GM18517 (cell line): ENCODE measurements around the gene PPP4R4.
"Not testable (repeated sequence)": the region's sequence is repeated elsewhere in the genome, so short reads cannot be mapped to it uniquely, and the experiment has no call there.

Experiments used
- ATAC-seq: cut with Tn5 transposase; IDR thresholded peaks from one replicate; pipeline ENCODE4 v1.9.1; 2021; ENCODE audit warnings: mild to moderate bottlenecking, moderate library complexity; ENCODE audit not compliant: unreplicated experiment

Gene PPP4R4

DNA sequence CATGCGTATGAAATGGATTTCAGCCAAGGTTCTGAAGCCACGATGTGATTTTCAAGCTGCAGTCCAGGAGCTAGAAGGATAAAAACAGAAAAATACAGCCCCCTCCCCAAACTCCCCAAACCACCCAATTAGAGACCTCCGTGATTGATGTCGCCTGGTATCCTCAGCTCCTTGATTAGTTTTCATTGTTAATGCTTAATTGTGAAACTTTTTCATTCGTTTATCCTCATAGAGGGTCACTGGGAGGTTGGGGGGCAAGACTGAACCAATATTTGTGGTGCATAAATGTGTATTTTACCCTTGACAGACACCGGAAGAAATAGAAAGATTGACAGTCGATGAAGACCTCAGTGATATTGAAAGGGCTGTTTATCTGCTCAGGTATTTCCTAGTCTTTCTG is 1.6 kb downstream of the PPP4R4 start:
- ATAC-seq, result no peak

DNA sequence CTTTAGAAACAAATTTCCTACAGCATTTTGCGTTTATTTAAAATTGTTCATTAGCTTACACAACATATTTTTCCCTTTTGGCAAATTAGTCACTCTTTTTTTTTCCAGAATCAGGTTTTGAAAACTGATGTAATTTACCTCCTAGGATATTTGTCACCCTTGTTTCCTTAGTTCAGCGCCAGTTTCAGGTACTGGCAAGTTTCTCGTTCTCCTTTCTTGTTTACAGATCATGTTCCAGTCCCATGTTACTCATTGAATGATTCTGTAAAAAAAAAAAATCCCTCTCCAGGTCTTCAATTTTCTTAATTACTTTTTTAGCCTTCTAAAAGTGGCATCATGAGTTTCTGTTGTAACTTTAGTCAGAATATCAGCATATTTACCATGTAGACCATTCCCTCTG is 2.7 kb downstream of the PPP4R4 start:
- ATAC-seq, result no peak

DNA sequence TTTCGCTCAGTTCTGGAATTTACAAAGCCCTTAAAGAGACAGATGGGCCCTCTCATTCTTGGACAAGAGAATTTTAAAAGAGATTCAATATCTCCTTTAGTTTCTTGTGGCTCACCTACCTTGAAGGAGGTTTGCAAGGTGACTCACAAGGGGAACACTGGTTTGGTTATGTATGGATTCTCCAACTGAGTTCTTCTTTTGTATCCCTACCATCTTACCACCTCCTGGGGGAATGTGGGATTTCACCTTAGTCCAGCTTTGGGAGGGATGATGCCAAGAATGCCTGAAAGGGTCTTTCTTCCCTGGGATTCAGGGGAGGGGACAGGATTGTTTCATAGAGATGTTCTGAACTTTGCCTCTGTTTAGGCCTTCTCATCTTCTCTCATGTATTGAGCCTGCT is 3.7 kb downstream of the PPP4R4 start:
- ATAC-seq, result no peak

DNA sequence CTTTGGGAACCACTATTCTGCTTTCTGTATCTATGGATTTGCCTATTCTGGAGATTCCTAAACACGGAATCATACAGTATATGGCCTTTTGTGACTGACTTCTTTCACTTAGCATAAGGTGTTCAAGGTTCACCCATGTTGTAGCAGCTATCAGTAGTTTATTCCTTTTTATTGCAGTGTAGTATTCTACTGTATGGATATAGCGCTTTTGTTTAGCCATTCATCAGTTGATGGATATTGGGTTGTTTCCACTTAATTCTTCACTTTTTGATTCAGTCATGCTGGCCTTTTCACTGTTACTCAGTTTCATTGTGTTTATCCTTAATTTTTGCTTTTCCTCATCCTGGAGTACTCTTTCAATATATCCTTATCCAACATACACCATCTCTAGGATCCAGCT is 5.1 kb downstream of the PPP4R4 start:
- no peak for ATAC-seq

DNA sequence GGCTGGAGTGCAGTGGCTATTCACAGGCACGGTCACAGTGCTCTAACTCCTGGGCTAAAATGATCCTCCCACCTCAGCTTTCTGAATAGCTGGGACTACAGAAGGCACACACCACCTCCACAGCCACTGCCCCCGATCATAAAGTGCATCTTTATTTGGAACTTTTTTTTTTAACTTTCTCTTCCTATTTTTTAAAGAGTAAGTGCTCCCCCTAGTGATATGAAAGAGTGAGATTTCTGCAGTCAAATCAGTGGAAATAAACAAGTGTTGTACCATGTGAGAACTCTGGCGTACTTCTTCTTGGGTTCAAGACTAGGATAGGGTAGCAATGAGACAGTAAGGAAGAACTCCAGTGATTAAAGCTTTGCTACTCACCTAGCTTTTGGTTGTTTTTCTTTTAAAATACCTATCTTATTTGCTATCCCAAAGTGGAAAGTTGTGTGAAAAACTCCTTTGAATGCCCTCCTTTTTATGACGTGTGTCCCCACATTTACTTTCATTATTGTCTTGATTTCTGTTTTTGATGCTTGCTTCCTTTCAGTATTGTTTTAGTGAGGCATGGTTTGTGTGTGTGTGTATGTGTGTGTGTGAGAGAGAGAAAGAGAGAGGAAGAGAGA is 6.6 kb downstream of the PPP4R4 start:
- peak; percentile 72 for ATAC-seq

DNA sequence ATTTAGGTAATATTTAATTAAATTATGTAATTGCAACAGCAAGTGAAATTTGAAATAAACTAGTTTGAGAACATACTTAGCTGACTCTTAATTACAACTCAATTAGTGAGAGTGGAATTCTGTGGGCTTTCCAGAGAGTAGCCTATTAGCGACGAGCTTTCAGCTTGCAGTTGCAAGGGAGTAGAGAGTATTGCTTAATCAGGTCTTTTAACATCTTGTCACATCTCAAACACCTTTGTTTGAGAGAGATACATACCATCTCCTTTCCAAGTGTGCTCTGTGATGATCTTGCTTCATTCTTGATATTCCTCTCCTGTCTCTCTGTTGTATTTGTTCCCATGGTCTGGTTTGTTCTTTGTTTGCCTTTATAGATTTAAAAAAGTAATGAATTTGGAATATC is 7.7 kb downstream of the PPP4R4 start:
- ATAC-seq, result no peak

DNA sequence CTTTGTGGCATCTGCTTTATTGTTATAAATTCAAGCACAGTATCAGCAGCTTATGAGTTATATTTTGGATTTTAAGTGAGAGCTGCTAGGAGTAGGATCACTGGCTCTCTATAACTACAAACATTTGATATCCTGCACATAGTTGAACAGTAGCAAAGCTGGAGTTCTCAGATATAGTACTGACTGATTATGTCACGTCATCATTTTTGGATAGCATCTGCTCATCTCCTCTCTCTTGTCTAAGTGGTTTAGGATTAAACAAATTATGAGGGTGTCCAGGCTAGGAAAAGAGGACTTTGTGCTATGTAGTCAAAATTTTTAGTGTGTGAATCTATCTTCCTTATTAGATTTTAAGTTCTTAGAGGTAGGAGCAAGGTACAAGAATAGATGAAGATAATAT is 18.4 kb downstream of the PPP4R4 start:
- no peak for ATAC-seq

DNA sequence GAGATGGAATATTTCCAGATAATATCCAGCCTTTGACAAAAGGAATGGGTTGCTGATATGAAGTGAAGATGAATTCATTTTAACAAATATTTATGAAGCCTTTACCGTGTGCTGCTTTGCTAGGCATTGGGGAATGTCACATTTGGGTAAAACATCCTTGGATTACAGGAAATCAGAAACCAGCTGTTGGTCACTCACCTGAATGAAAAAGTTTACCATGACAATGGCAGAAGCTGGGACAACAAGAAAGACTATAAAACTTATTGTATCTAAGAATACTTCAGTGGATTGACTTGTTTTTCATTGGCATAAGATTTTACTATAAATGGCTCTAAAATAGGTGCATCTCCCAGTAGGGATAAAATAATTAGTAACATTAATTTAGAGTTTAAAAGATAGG is 19.7 kb downstream of the PPP4R4 start:
- ATAC-seq, result no peak

DNA sequence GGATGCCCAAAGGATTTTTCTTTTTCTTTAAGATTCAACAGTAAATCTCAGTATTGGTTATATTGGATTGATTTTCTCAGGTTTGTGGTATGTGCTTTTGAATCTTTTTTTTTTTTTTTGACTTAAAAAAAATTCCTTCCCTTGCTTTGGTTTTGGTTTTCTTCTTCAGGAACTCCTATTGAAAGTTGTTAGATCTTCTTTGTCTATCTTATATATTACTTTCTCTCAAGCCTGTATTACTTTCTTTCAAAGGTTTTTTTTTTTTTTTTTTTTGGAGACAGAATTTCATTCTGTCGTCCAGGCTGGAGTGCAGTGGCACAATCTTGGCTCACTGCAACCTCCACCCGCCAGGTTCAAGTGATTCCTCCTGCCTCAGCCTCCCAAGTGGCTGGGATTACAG is 21.9 kb downstream of the PPP4R4 start:
- ATAC-seq, result no peak

DNA sequence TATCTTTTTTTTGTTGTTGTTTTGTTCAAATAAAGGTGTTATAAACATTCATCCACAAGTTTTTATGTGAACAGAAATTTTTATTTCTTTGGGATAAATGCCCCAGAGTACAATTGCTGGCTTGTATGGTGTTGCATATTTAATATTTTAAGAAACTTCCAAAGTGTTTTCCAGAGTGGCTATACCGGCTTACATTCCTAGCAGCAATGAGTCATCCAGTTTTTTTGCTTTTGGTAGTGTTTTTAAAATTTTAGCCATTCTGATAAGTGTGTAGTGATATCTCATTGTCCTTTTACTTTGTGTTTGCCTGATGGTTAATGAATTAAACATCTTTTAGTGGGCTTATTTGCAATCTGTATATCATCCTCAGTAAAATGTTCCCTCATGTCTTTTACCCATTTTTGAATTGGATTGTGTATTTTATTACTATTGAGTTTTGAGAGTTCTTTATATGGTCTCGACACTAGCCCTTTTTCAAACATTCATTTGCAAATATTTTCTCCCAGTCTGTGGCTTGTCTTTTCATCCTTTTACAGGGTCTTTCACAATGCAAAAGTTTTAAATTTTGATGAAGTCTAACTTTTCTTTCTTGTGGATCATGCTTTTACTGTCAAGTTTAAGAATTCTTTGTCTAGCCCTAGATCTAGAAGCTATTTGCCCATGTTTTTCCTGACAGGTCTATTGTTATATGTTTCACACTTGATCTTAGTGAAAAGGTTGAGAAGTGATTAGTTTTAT is 29.5 kb downstream of the PPP4R4 start:
- no peak for ATAC-seq

DNA sequence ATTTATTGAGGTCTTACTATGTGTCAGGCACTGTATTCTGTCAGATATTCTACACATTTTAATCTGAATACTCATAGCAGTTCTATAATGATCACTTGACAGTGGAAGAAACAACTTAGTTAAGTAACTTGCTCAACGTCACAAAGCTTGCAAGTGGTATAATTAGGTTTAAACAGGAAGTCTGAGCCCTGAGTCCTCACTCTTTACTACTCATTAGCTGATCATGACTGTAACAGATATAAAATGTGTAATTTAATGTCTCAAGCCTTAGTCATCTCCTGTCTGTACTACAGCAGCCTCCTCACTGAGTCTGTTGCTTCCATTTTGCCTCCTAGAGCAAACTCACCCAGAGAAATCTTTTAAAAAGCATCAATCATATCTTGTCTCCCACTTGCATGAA is 38.9 kb downstream of the PPP4R4 start:
- ATAC-seq, result no peak

DNA sequence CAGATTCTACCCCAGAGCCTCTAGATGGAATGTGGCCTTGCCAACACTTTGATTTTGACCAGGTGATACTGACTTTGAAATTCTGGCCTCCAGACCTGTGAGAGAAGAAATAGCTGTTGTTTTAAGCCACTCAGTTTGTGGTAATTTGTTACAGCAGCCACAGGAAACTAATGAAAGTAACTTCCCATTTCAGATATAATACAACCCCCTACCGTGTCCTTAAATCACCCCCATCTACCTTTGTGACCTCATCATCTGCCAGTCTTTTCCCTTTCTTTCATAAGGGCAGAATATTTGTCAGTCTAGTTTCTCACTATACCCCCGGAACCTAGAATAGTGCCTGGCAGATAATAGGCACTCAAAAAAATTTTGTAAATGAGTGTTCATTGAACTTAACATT is 39.6 kb downstream of the PPP4R4 start:
- no peak for ATAC-seq

DNA sequence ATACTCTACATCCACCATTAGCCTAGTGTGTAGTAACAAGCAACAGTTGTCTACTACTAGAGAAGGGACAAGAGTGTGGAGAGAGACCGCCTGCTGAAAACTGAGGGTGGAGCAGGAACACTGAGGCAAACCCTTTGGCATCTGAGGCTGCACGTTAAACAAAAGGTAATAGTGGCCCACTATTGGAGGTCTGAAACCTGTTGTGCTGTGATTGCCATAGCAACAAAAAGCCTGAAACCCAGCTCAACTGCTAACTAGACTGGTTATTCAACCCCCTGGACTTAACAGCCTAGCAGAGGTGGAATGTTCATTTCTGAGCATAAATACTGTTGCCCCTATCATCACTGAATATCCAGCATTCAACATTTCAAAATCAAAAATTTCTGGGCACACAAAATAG is 43.0 kb downstream of the PPP4R4 start:
- ATAC-seq, result no peak

DNA sequence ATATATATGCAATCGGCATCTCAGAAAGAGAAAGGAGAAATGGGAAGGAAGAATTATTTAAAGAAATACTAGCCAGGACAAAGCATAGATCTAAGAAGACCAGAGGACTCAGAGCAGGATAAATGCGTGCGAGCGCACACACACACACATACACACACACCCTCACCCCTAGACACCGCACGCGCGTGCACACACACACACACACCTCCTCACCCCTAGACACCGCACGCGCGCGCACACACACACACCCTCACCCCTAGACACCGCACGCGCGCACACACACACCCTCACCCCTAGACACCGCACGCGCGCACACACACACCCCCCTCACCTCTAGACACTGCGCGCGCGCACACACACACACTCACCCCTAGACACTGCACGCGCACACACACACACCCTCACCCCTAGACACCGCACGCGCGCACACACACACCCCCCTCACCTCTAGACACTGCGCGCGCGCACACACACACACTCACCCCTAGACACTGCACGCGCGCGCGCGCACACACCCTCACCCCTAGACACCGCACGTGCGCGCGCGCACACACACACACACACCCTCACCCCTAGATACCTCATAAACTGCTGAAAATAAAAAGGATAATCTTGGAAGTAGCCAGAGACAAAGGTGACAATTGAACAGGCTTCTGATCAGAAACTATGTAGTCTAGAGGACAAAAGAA is 44.2 kb downstream of the PPP4R4 start:
- not testable (repeated sequence) for ATAC-seq

DNA sequence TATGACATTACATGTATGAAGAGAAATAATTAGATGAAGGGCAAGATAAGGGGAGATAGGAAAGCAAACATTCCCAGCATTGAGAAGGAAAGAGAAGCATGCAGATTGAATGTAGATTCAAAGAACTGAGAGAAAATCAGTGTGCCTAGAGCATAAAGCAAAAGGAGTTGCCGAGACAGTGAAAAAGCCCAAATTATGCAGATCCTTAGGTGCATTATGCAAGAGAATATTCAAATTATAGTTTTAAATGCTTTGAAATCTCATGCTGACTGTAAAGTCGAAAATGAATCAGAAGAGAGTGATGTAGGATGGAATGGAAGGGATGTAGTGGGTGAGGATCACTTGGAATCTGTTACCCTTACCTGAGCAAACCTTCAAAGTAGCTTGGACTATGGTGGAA is 49.9 kb downstream of the PPP4R4 start:
- ATAC-seq, result no peak

DNA sequence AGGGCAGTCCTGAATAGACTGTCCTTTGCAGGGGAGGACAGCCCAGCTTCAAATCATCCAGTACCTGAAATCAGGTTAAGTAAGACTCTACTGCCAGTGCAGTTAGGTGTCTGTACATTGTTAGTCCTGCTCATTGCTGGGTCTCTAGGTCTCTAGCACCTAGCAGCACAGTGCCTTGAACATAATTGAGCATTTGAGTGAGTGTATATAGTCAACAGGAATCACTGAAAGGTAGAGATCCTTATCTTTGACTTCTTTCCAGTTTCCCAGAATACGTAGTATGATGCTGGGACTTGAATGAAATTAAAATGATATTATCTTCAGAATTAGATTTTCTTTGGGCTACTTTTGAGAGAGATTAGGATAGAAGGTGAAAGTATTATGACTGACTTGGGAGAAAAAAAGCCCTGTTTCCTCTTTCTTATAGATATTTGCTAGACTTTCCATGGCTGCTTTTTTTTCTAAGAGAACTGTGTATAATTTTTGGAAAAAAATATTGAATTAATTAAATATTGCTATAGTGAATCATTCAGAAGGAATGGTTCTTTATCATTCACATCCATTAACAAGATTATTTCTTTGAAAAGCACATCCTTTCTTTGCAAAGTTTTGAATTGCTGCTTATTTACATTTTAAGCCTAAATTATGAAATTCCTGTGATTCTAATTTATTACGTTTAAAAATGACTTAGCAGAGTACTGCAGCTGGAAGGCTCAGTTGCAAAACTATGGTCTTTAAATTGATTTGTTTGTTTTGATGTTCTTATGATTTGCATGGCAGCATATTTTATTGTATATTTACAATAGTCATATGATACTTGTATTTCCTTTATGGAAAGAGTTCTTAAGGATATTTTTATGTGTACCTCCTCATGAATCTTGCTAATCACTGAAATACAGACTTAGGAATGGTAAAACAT is 51.6 kb downstream of the PPP4R4 start:
- ATAC-seq, result no peak

DNA sequence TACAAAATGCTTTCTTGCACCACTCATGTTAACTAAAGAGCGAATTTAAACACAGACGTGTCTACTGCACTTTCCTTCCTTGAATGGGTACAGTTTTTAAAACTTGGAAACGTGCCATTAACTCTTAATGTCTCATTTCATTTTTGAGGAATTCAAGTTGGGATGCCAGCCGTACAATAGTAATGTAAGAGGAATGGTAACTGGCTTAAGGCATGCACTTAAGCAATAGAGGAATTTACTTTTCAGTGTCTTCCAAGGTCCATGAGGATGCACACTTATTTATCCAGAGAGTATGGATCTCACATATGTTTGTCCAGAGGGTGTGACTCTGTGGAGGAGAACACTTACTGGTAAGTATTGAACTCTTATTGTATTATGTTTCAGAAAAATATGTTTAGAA is 52.9 kb downstream of the PPP4R4 start:
- ATAC-seq, result no peak

DNA sequence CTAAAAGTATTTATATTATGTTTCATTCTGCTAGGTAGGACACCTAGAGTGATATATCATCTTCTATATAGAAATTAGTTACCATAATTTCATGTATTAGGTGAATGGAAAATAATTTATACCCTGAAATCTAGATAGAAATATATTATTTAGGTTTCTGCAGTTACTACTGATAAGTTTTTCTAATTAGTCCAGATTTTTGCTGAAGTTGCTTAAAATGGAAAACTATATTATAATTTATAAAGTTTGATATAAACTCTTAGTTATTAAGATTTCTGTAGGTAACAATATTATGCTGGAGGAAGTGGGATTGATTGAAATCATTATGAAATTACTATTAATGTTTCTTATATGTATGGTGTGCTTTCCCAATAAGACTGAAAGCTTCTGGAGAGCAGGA is 62.9 kb downstream of the PPP4R4 start:
- ATAC-seq, result no peak

DNA sequence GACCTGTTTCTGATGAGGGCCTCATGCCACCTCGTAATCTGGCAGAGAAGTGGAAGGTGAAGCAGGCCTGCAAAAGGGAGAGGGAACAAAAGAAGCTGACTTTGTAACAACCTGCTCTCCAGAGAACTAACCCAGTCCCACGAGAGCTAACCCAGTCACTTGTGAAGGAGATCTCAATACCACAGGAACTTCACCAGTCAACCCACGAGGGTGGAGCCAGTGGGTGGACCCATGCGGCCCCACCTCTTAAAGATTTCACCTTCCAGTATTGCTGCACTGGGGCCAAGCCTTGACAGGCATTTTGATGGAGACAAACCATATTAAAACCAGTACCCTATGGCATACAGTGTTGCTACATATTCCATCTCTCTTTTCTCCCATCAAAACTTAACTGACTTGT is 63.9 kb downstream of the PPP4R4 start:
- no peak for ATAC-seq

DNA sequence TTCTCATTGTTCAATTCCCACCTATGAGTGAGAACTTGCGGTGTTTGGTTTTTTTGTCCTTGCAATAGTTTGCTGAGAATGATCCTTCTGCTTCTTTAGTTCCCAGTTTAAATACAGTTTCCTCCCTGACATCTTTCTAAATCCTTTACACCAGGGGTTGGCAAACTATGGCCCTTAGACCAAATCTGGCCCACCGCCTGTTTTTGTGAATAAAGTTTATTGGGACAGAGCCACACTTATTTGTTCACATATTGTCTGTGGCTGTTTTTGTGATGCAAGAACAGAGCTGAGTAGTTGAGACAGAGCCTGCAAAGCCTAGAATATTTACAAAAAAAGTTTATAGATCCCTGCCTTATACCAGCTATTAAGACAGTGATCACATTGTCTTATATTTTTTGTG is 65.3 kb downstream of the PPP4R4 start:
- no peak for ATAC-seq

DNA sequence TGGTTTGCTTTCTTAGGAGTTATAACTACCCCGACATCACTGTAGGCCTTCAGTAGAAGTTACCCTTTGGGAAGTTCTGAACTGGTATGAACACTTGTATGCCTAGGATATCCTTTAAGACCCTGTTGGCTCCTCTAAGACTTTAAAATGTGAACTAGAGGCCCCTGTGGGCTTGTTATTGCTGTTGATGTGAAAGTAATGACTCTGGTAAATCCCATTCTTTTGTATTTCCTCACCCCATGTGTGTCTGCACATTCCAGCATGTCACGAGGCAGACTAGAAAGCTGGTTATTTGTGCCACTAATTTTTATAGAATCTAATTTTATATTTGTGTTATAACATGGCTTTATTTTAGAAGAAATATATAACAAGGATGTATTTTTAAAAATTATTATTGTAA is 70.1 kb downstream of the PPP4R4 start:
- ATAC-seq, result no peak
